Motor neuron (in vitro differentiated cells): ENCODE results near the gene INSM2. TPM values are rescaled to one million over a fixed set of nuclear protein-coding genes. Genes with fewer than 3 reads are reported as not detected.

Source experiments
- ATAC-seq, 8 experiments: fragments of 200-7000 bp; cut with Tn5 transposase; replicated peaks in 6 of 8; 2 replicates each; pipeline ENCODE4 v1.8.0; 2021; ENCODE audit warnings: mild to moderate bottlenecking in 8 of 8, moderate library complexity in 8 of 8
- H3K27ac ChIP-seq, 2 donors: fragments of 250-450 bp; sonication (Bioruptor Pico); 2 replicates each; pipeline ENCODE4 v1.9.0; 2021; ENCODE audit warnings: antibody characterized with exemption in 2 of 2, mild to moderate bottlenecking in 2 of 2, moderate library complexity in 1 of 2
- H3K4me1 ChIP-seq, 2 donors: fragments of 250-450 bp; sonication (Bioruptor Pico); replicated peaks in 1 of 2; 2 replicates each; pipeline ENCODE4 v1.6.1; 2021; ENCODE audit warnings: antibody characterized with exemption in 2 of 2, mild to moderate bottlenecking in 2 of 2, moderate library complexity in 1 of 2
- H3K4me3 ChIP-seq, 5 donors: fragments of 250-450 bp; sonication (Bioruptor Pico); 2 replicates each; pipeline ENCODE4 v1.9.0; 2021; ENCODE audit warnings: antibody characterized with exemption in 5 of 5, mild to moderate bottlenecking in 5 of 5, moderate library complexity in 4 of 5
- WGBS, 10 experiments: fragments of 450-650 bp; shearing (Covaris generic); methylation state at CpG; one replicate each; pipeline ENCODE4 v1.0.0; 2022; 5-methylcytosine and 5-hydroxymethylcytosine counted together
- in situ Hi-C, 9 experiments: fragments of 400-800 bp; cut with MboI; loops; one replicate each; pipeline ENCODE4 v1.15.0; 2021; ENCODE audit warnings: low sequenced_read_pairs in 9 of 9, low pct_unique_long_range_greater_than_20kb in 2 of 9; ENCODE audit not compliant: unreplicated experiment in 9 of 9
- total RNA-seq, 8 experiments: library from RNA; unstranded; fragments of 300-600 nt; gene quantifications; 2 replicates each; pipeline versions ENCODE4 v1.2.3 to v1.2.4, GENCODE V29; 2022

INSM2 gene
- total RNA-seq, 8 experiments from 2014 or later, result 0.10 to 6.8 (median 0.33) TPM; not detected in 1

- no peak for ATAC-seq
- H3K4me3 ChIP-seq, result no peak overlapping the region
- peaks cover 3 to 9% of the 10 kb centered on the region in 2 donors for H3K4me1 ChIP-seq
- in situ Hi-C loops, result no loop called here
- no peak overlapping the region for H3K27ac ChIP-seq
These were observed 23.3 kb downstream of the INSM2 start for GRCh38 chr14:35557221-35557747.

DNA sequence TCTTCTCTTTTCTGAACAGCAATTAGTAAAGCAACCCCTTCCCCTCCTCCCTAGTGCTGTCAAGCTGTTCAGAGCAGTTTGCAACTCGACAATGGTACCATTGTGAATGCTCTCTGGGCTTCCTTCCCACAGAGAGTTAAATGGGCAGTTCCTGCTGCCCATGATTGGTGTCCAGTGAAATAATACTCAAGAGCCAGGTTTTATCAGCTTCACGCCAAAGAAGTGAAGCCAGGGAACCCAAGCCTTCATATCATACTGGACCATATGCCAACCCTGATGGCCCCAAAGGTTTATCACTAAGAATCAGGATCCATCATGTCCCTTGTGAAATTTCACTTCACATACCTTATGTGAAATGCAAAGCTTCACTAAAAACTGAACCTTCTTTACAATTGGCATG, 24.7 kb downstream of the INSM2 start:
- peaks cover 3 to 9% of the 10 kb centered on the region in 2 donors for H3K4me1 ChIP-seq
- no peak overlapping the region for H3K27ac ChIP-seq
- H3K4me3 ChIP-seq, result no peak overlapping the region
- in situ Hi-C loops, result no loop called here
- peak in 3 of 8 experiments; percentile 31 to 45 (median 41) for ATAC-seq
- 0 to 100% (median 28%) methylated on average over 1 to 2 of the region's 2 CpGs; no CpG with 5 or more reads in 2 of the 10 experiments for WGBS, 10 experiments

GRCh38 chr14:35565871-35566464, 32.0 kb downstream of the INSM2 start:
- in situ Hi-C loops, result no loop called here
- no peak overlapping the region for H3K4me3 ChIP-seq
- no peak for ATAC-seq
- H3K4me1 ChIP-seq, result no peaks in the 10 kb centered on the region
- WGBS, 10 experiments, result 73 to 100% (median 94%) methylated on average over 2 to 4 of the region's 4 CpGs; no CpG with 5 or more reads in 1 of the 10 experiments
- no peak overlapping the region for H3K27ac ChIP-seq

- WGBS, 10 experiments, result 90 to 100% (median 100%) methylated on average over 1 to 6 of the region's 8 CpGs; no CpG with 5 or more reads in 2 of the 10 experiments
- H3K4me3 ChIP-seq, result no peak overlapping the region
- ATAC-seq, result no peak
- in situ Hi-C loops, result no loop called here
- no peak overlapping the region for H3K27ac ChIP-seq
- H3K4me1 ChIP-seq, result no peaks in the 10 kb centered on the region
These were observed 37.6 kb downstream of the INSM2 start for GRCh38 chr14:35571598-35571997.

DNA sequence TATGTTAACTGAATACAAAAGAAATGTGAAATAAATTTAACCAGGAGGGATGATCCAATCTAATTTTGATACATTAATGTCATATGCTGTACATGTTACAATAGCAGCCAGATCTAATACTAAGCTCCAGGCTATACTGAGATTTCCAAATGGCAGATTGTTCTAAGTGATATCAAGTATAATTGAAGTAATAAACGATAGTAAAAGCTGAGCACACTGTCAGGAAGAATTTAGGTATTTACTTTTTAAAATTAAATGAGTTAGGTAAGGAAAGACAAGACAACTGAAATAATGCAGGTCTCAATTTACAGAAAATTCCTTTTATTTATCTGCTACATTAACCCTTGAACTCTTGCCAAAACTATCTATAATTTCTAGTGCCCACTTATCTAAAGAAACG, 39.9 kb downstream of the INSM2 start:
- no peak for ATAC-seq
- Histone ChIP-seq H3K27ac (no peak overlapping the region), H3K4me3 (no peak overlapping the region), H3K4me1 (no peaks in the 10 kb centered on the region)
- 43 to 100% (median 85%) methylated on average over 1 to 2 of the region's 2 CpGs for WGBS, 10 experiments
- in situ Hi-C loops, result no loop called here

- no peak overlapping the region for H3K4me3 ChIP-seq
- ATAC-seq, result peak in 3 of 8 experiments; percentile 31 to 73 (median 73)
- no peaks in the 10 kb centered on the region for H3K4me1 ChIP-seq
- in situ Hi-C loops, result no loop called here
- no peak overlapping the region for H3K27ac ChIP-seq
These were observed 42.3 kb downstream of the INSM2 start for GRCh38 chr14:35576260-35576659.

GRCh38 chr14:35576856-35577255, 42.9 kb downstream of the INSM2 start:
- in situ Hi-C loops, result no loop called here
- 60 to 100% (median 88%) methylated on average over 1 of the region's 1 CpG; no CpG with 5 or more reads in 5 of the 10 experiments for WGBS, 10 experiments
- no peaks in the 10 kb centered on the region for H3K4me1 ChIP-seq

GRCh38 chr14:35578135-35578534, 44.2 kb downstream of the INSM2 start:
- H3K27ac ChIP-seq, result no peak overlapping the region
- H3K4me1 ChIP-seq, result no peaks in the 10 kb centered on the region
- 83 to 100% (median 94%) methylated on average over 1 to 2 of the region's 2 CpGs; no CpG with 5 or more reads in 1 of the 10 experiments for WGBS, 10 experiments
- no peak overlapping the region for H3K4me3 ChIP-seq
- in situ Hi-C loops, result no loop called here
- no peak for ATAC-seq

More at GRCh38 chr14:35576856-35577255, 42.9 kb downstream of the INSM2 start:
- Histone ChIP-seq H3K4me3 (no peak overlapping the region), H3K27ac (no peak overlapping the region)
- ATAC-seq, result no peak

DNA sequence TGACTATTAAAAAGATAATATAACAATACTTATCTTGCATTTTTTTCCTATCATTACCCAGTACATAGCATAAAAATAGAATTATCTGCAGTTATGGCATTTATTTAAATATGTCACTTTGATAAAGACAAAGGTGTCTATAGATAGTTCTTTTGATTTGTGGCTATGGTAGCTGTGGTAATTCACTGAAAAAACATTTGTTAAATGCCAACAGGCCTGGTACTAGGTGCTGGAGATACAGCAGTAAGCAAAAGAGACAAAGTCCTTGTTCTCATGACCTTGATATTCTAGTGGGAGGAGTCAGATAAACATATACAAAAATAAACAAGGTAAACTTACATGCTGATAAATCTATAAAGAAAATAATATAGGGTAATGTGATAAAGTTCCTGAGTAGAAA, 44.7 kb downstream of the INSM2 start:
- Histone ChIP-seq H3K27ac (no peak overlapping the region), H3K4me1 (no peaks in the 10 kb centered on the region), H3K4me3 (no peak overlapping the region)
- in situ Hi-C loops, result no loop called here
- no peak for ATAC-seq

Other genes with a start within 250 kb of the INSM2 start
- gene PSMA6, start 241.8 kb upstream of the INSM2 start, total RNA-seq, result 1,000 to 10,000 TPM in 1 of 8 experiments, 100 to 1,000 TPM in 7; 224 to 1,035 (median 262) TPM
- gene NFKBIA, start 129.4 kb upstream of the INSM2 start, total RNA-seq, result 100 to 1,000 TPM in 2 of 8 experiments, 10 to 100 TPM in 6; 19.6 to 157 (median 36.2) TPM